Germinal center (tissue), 1 donor: ENCODE measurements around the gene ESYT2.
A peak's percentile ranks its signal among the peaks of the same experiment; 100 is the strongest.
"Not testable (repeated sequence)": the region's sequence is repeated elsewhere in the genome, so short reads cannot be mapped to it uniquely, and the experiment has no call there.

ENCODE experiments used
- DNase-seq: peaks from one replicate; pipeline ENCODE4 v3.0.0; 2012; ENCODE audit warnings: mixed read lengths, low spot score

ESYT2 gene, protein sequence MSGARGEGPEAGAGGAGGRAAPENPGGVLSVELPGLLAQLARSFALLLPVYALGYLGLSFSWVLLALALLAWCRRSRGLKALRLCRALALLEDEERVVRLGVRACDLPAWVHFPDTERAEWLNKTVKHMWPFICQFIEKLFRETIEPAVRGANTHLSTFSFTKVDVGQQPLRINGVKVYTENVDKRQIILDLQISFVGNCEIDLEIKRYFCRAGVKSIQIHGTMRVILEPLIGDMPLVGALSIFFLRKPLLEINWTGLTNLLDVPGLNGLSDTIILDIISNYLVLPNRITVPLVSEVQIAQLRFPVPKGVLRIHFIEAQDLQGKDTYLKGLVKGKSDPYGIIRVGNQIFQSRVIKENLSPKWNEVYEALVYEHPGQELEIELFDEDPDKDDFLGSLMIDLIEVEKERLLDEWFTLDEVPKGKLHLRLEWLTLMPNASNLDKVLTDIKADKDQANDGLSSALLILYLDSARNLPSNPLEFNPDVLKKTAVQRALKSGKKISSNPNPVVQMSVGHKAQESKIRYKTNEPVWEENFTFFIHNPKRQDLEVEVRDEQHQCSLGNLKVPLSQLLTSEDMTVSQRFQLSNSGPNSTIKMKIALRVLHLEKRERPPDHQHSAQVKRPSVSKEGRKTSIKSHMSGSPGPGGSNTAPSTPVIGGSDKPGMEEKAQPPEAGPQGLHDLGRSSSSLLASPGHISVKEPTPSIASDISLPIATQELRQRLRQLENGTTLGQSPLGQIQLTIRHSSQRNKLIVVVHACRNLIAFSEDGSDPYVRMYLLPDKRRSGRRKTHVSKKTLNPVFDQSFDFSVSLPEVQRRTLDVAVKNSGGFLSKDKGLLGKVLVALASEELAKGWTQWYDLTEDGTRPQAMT

DNA sequence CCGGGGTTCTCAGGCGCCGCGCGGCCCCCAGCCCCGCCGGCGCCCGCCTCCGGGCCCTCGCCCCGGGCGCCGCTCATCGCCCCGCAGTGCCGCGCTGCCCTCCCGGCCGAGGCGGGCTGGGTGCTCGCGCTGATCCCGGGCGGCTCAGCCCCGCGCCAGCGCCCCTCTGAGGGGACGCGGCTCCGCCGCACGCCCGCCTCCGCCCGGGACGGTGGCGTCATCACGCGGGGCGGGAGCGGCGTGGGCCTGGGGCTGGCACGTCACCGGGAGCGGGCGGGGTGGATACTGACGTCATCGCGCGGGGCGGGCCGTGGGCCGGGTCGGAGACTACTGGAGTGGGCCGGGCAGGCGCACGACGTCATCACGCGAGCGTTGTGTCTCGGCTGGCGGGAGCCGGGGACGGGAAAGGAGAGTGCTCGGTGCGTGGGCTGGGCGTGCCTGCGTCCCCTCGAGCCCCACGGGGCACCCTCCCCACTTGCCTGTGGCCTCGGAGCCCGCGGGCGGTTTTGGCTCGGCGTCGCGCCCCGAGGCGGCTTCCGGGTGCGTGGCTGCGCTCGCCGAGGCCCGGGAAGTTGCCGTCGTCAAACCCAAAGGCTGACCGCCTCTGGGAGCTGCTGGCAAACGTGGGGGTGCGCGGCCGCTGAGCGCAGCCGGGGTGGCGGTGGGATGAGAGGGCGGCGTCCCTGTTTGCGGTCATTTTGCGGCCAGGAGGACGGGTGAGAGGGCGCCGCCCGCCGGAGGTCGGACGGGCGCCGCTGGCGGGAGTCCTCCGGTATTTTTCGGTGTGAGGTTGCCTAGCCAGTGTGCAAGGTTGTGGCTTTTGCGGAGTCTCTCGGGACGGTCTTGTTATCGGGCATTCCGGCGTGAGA is at the start of gene ESYT2:
Gene ESYT2, minus strand, starts transcription at position 168 of the 869 bp plus-strand sequence. Its CDS starts 91 bp downstream, at position 77.
- DNase-seq, result peak; percentile 97

DNA sequence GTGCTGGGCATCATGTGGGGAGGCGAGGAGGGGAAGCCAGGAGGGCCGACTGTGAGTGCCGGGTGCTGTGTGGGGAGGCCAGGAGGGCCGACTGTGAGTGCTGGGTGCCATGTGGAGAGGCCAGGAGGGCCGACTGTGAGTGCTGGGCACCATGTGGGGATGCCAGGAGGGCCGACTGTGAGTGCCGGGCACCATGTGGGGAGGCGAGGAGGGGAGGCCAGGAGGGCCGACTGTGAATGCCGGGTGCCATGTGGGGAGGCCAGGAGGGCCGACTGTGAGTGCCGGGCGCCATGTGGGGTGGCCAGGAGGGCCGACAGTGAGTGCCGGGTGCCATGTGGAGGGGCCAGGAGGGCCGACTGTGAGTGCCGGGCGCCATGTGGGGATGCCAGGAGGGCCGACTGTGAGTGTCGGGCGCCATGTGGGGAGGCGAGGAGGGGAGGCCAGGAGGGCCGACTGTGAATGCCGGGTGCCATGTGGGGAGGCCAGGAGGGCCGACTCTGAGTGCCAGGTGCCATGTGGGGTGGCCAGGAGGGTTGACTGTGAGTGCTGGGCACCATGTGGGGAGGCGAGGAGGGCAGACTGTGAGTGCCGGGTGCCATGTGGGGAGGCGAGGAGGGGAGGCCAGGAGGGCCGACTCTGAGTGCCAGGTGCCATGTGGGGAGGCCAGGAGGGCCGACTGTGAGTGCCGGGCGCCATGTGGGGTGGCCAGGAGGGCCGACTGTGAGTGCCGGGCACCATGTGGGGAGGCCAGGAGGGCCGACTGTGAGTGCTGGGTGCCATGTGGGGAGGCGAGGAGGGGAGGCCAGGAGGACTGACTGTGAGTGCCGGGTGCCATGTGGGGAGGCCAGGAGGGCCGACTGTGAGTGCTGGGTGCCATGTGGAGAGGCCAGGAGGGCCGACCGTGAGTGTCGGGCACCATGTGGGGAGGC is 49.1 kb upstream of the ESYT2 start:
- DNase-seq, result not testable (repeated sequence)

DNA sequence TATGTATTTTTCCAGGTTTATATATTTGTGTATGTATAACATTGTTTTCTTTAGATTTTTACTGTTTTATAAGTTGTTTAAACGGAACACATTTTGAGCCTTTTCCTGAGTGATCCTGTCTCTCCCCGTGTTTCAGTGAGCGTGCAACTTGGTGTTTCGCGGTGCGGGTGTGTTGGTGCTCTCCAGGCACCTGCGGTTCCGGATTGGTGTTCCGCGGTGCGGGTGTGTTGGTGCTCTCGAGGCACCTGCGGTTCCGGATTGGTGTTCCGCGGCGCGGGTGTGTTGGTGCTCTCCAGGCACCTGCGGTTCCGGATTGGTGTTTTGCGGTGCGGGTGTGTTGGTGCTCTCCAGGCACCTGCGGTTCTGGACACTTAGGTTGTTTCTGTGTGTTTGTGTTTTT is 47.7 kb upstream of the ESYT2 start:
- no peak for DNase-seq

DNA sequence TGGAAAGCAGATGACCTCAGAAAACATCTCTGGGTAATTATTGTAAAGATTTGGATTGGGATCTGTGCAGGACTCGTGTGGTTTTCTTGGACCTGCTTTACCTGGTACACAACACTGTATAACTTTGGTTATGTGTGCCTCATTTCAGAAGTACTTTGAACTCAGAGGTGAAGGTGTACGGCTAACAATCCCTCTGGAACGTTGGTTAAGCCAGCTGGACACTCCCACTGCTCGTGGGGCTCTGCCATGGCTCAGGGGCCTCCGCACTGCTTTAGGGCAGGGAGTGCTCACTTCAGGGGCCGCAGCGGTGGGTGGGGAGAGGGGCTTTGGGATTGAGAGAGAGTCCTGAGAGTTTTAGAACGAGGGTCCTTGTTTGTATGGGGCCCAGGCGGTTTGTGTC is 40.6 kb upstream of the ESYT2 start:
- no peak for DNase-seq

DNA sequence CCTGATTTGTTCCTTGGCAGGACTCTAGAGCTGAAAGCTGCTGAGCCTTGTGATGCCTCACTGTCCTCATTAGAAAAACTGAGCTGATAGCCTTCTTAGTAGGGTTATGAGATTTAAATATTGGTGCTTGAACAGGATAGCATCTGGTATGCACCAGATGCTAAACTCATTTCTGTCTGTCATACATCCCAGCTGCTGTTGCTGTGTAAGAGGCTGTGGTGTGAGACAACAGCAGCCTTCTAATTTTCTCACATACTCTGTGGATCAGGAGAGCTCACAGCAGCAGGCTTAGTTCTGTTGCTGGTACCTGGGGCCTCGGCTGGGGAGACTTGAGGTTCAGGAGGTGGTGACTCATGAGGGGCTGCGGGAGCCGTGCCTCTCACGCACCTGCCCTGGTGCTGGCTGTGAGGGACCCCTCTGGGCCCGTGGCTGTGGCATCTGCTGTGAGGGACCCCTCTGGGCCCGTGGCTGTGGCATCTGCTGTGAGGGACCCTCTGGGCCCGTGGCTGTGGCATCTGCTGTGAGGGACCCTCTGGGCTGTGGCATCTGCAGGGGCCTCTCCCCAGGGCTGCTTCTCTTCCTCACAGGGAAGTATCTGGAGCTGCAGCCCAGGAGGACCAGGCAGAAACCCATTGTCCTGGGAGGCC is 39.6 kb upstream of the ESYT2 start:
- DNase-seq, result no peak

DNA sequence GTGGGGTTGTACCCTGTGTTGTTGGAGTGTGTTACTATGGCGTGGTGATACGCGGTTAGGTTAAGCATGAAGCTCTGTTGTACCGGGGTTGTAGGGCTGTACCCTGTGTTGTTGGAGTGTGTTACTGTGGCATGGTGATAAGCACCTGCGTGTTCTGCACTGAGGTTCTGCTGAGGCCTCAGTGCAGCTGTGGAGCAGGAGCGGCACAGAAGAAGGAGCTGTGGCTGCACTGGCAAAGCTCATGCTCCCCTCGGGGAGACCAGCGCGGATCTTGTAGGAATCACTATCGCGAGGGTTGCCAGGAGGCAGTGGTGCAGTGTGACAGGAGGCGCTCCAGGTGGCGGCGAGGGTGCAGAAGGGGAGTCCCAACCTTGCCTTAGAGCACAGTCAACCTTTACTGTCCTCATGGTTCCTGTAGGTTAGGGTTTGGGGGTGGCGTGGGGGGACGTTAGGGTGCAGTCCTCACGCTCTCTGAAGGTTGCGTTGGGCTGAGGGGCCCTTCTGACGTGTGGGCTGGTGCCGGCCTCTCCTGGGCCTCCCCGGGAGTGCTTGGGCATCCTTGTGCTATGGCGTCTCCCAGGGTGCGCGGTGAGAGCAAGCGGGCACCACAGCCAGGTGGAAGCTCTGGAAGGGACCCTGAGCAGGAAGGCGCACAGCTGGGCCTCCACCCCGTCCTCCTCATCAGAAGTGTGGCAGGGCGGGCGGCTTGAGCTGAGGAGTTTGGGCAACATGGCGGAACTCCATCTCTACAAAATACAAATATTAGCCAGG is 38.1 kb upstream of the ESYT2 start:
- DNase-seq, result no peak

DNA sequence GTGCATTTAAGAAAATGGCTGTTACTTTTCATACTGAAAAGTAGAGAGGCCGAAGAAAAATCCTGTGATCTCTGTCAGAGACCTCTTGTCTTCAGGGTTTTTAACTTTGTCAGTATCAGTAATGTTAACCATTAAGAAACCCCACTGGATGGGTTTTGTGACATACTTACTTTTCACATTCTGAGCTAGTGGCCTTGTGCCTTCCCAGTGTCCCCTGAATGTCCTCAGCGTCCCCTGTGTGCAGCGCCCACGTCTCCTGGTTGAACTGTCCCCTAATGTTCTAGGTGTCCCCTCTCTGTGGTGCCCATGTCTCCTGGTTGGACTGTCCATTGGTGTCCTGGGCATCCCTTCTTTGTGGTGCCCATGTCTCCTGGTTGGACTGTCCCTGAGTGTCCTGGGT is 36.7 kb upstream of the ESYT2 start:
- DNase-seq, result no peak

DNA sequence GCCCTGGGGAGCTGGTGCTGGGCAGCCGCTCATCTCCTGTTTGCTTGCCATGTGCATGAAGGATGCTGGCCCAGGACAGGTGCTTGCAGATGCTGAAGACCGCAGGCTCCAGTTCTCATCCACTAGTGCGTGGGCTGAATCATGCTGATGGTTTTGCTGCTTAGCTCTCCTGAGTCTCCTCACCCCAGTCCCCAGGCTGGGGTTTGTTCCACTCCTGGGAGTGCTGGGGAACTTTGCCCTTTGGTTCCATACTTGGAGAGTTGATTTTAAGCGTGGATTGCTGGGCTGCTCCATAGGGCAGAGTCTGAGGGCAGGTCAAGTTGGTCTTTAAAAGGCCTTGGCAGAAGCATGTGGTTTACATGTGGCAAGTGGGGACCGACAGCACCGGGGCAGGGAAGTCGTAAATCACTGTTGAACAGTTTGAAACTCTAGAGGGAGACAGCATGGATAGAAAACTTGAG is 36.2 kb upstream of the ESYT2 start:
- DNase-seq, result no peak

DNA sequence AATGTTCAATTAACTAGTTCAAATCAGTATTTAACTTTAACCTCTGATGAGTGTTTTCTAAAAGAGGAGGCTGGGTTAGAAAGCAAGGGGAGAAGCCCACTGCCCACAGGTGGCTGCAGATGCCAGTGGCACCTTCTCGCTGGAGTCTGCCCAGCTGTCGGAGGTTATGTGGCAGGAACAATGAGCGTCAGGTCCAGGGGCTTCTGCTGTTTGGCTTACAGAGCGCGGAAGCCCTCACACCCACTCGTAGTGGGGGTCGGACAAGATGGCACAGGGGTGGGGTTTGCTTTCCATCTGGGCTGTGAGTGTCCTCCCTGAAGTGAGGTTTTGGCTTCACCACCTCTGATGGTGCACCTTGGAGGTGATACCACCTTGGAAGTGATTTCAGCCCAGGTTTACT is 35.5 kb upstream of the ESYT2 start:
- DNase-seq, result no peak

DNA sequence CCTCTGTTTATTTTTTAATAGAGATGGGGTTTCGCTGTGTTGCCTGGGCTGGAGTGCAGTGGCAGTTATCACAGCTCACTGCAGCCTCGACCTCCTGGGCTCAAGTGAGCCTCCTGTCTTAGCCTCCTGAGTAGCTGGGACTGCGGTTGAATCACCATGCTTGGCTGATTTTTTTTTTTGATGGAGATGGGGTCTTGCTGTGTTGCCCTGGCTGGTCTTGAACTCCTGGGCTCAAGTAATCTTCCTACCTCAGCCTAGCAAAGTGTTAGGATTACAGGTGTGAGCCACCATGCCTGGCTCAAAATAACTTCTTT is 35.2 kb upstream of the ESYT2 start:
- DNase-seq, result no peak

DNA sequence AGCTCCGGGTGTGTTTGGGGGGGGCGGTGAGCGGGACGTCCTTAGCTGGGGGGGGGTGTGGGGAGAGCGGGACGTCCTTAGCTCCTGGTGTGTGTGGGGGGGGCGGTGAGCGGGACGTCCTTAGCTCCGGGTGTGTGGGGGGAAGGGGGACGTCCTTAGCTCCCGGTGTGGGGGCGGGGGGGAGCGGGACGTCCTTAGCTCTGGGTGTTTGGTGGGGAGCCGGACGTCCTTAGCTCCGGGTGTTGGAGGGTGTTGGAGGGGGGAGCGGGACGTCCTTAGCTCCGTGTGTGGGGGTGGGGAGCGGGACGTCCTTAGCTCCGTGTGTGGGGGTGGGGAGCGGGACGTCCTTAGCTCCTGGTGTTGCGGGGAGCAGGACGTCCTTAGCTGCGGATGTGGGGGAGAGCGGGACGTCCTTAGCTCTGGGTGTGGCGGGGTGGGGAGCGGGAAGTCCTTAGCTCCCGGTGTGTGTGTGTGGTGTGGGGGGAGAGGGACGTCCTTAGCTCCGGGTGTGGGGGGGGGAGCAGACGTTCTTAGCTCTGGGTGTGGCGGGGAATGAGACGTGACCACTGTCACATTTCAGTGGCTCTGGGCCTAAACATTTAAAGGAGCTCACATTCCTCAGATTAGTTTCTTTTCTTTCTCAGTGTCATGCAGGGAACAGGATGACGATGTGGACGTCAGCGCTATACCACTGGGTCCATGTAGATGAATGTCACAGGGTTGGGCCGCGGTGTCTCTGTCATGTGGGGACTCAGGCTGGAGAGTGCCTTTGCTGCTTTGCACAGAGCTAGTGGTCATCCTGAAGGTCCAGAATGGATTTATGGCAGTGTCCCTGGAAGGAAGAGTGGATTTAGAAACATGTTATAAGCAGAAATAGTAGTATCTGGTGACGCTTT is 34.5 kb upstream of the ESYT2 start:
- DNase-seq, result peak; percentile 11

DNA sequence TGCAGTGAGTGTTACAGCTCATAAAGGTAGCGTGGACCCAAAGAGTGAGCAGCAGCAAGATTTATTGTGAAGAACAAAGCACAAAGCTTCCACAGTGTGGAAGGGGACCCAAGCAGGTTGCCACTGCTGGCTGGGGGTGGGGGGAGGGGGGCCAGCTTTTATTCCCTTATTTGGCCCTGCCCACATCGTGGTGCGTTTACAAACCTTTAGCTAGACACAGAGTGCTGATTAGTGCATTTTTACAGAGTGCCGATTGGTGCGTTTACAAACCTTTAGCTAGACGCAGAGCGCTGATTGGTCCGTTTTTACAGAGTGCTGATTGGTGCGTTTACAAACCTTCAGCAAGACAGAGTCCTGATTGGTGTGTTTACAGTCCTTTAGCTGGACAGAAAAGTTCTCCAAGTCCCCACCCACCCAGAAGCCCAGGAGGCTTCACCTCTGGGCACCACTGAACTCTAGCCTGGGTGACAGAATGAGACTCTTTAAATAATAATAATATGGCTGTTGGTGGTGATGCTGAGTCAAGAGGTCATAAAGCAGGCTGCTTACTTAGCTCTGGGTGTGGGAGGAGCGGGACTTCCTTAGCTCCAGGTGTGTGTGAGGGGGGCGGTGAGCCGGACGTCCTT is 33.8 kb upstream of the ESYT2 start:
- not testable (repeated sequence) for DNase-seq

DNA sequence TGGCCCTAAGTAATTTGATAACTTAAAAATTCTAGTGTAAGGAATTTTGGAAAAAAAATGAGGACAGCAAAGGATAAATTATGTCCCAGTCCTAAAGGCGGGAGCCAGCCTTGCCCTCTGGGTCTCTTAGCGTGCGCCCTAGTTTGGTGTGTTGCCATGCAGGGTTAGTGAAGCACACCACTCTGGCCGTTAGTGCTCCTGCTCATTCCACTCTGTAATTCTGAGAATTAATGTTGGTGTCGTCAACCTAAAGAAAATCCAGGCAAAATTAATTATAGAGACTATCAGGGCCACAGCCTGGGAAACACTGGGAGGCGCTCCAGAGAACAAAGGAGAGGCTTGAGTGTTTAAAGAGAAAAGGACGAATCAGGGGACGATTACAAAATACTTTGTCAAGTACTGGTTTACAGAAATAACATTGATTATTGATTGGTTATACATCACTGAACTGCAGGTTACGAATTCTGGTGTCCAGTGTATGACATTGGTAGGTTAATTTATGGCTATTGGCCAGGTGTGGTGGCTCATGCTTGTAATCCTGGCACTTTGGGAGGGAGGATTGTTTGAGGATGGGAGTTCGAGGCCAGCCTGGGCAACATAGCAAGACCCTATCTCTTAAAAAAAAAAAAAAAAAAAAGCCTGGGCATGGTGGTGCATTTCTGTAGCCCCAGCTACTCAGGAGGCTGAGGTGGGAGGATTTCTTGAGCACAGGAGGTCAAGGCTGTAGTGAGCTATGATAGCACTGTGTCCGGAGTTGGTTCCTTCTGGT is 32.8 kb upstream of the ESYT2 start:
- DNase-seq, result no peak

DNA sequence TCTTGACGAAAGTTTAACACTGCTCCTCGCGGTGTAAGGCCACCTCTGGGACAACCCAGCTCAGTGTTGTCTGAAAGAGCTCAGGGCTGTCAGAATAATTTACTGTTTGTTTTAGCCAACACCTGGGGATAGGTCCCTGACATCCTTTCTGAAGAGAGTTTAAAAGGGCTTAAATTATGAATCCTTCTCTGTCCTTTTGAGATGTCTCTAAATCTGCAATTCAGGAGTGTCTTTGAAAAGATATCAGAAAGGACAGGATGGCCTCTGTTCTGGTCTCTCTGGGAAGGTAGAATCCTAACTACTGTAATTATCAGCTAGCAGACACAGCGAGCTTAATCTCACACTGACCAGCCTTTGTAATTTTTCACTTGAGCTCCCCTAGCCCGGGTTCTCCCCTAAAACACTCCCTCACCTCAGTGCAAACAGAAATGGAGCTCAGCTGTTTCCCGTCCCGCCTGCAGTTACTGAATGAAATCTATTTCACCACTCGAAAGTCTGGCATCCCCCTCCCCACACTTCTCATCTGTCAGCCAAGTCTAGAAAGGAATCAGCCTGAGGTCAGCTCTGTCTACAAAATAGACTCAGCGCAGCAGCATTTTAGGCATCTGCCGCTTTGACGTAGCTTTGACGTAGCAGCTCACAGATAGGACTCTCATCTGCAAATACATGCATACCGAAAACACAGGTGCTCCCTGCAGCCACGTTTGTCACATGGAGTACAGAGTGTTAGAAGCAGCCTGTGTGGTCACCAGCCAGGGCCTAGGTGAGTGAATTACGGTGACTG is 31.9 kb upstream of the ESYT2 start:
- no peak for DNase-seq

DNA sequence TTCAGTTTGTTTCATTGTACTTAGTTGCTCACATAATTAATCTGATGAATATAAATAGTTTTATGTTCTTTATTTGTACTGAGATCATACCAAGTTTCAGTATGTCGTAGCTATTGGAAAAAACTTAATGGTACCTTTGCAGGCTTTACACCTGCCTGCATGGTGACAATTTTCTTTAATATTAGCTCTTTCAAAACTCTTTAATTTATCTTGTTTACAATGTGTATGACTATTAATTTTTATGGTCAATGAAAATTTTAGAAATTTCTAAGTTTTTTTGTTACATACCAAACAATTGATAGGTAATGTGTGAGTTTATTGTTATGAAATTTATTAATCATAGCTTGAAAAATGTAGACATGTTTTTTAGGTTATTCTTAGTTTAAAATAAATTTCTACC is 31.1 kb upstream of the ESYT2 start:
- DNase-seq, result no peak

DNA sequence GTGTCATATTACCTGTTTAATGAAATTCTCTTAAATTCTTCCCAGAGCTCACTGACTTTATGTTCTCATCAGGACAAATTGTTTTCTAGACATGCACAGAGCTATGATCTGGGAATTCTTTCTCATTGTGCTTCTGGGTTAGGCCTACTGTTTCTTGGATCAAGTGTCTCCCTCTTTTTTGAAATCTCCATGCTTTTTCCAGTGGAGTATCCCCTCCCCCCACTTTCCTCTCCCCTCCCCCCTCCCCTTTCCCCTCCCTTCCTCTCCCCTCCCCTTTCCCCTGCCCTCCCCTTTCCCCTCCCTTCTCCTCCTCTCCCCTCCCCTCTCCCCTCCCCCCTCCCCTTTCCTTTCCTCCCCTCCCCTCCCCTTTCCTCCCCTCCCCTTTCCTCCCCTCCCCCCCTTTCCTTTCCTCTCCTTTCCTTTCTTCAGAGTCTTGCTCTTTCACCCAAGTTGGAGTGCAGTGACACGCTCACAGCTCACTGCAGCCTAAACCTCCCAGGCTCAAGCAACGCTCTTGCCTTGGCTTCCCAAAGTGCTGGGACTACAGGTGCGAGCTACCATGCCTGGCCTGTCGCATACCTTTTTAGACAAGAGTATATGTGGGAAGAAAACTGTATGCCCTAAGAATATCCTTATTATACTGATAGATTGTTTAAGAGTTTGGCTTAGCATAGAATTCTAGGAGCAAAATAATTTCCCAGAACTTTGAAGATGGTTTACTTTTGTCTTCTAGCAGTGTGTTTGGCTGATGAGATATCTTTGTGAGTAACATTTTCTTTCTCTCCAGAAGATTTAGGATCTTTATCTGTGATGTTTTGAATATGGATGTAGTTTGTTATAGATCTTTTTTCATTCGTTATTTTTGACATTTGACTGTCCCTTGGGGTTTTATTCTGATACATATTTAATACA is 29.5 kb upstream of the ESYT2 start:
- DNase-seq, result no peak
